Breast epithelium (tissue), 3 donors: Measurements from ENCODE around the gene KCNE3.

Source experiments
- POLR2A ChIP-seq: fragments of 450-650 bp; IDR thresholded peaks from one replicate; pipeline ENCODE4 v1.6.1; 2016; ENCODE audit warnings: antibody characterized with exemption, mild to moderate bottlenecking, moderate library complexity
- POLR2AphosphoS5 ChIP-seq, 3 donors: sonication (generic); formaldehyde crosslinking; IDR thresholded peaks; one replicate each; pipeline ENCODE4 v1.6.1; 2017; ENCODE audit warnings: antibody characterized with exemption in 3 of 3
- TF ChIP-seq, protein P1 (sequence below), 3 donors: fragments of 450-650 bp; IDR thresholded peaks; one replicate each; pipeline ENCODE4 v1.5.1; 2016 to 2017; ENCODE audit warnings: antibody characterized with exemption in 3 of 3, mild to moderate bottlenecking in 3 of 3, moderate library complexity in 3 of 3

DNA sequence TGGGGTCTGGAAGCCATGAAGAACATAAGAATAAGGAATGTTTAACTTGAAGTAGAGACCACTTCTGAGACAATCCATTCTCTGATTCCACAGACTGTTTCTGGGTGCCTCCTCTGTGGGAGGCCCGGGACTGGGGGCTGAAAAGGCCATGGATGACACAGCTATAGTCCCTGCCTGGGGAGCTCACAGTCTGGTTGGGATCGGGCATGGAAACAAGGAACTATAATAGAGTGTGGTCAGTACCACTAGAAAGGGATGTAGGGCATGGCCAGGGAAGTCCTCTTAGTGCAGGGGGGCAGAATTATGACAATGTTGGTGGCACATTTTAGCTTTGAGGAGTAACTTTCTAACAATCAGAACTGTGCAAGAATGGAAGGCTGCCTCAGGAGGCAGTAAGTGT lies 9.2 kb upstream of the KCNE3 start:
- no peak for TF ChIP-seq POLR2A
- TF ChIP-seq, protein P1, sequence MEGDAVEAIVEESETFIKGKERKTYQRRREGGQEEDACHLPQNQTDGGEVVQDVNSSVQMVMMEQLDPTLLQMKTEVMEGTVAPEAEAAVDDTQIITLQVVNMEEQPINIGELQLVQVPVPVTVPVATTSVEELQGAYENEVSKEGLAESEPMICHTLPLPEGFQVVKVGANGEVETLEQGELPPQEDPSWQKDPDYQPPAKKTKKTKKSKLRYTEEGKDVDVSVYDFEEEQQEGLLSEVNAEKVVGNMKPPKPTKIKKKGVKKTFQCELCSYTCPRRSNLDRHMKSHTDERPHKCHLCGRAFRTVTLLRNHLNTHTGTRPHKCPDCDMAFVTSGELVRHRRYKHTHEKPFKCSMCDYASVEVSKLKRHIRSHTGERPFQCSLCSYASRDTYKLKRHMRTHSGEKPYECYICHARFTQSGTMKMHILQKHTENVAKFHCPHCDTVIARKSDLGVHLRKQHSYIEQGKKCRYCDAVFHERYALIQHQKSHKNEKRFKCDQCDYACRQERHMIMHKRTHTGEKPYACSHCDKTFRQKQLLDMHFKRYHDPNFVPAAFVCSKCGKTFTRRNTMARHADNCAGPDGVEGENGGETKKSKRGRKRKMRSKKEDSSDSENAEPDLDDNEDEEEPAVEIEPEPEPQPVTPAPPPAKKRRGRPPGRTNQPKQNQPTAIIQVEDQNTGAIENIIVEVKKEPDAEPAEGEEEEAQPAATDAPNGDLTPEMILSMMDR (IDR thresholded peaks at IDR 0.05): no peak
- TF ChIP-seq POLR2AphosphoS5 (IDR thresholded peaks at IDR 0.05): no peak
